DLD1 (cell line): ENCODE measurements around the gene SUPT5H.

Experiments used
- in situ Hi-C: cut with HindIII; loops from 2 replicates; pipeline ENCODE4 v1.10.0; 2017; ENCODE audit warnings: low sequenced_read_pairs

Gene SUPT5H

GRCh38 chr19:39494661-39495060, 49.3 kb downstream of the SUPT5H start:
- in situ Hi-C loops = no loop called here

- in situ Hi-C loops = no loop called here
These were observed 50.7 kb downstream of the SUPT5H start for GRCh38 chr19:39496063-39496462.

GRCh38 chr19:39497701-39497995, 52.3 kb downstream of the SUPT5H start:
- in situ Hi-C loops = no loop called here

- in situ Hi-C loops = no loop called here
These were observed 52.8 kb downstream of the SUPT5H start for GRCh38 chr19:39497996-39498797.

- in situ Hi-C loops = no loop called here
These were observed 53.6 kb downstream of the SUPT5H start, which contains the start of gene DLL3 for GRCh38 chr19:39498798-39499642. Gene DLL3 (plus strand): TSS chr19:39498947. CDS start chr19:39498975, 28 bp downstream.

- in situ Hi-C loops = no loop called here
These were observed 54.5 kb downstream of the SUPT5H start for GRCh38 chr19:39499932-39500331.

GRCh38 chr19:39500543-39500942, 55.2 kb downstream of the SUPT5H start:
- in situ Hi-C loops = no loop called here

- in situ Hi-C loops = no loop called here
These were observed 56.0 kb downstream of the SUPT5H start for GRCh38 chr19:39501340-39501739.

GRCh38 chr19:39502640-39503417, 57.4 kb downstream of the SUPT5H start:
- in situ Hi-C loops = no loop called here

GRCh38 chr19:39506598-39506943, 61.2 kb downstream of the SUPT5H start:
- in situ Hi-C loops = no loop called here

GRCh38 chr19:39506944-39507714, 61.7 kb downstream of the SUPT5H start:
- in situ Hi-C loops = no loop called here

GRCh38 chr19:39507715-39508364, 62.5 kb downstream of the SUPT5H start:
- in situ Hi-C loops = no loop called here

GRCh38 chr19:39508629-39509028, 63.2 kb downstream of the SUPT5H start:
- in situ Hi-C loops = no loop called here

GRCh38 chr19:39509233-39509632, 63.9 kb downstream of the SUPT5H start:
- in situ Hi-C loops = no loop called here

- in situ Hi-C loops = no loop called here
These were observed 67.6 kb downstream of the SUPT5H start for GRCh38 chr19:39512988-39513387.

GRCh38 chr19:39514840-39515550, 69.6 kb downstream of the SUPT5H start, which contains the start of gene SELENOV:
Gene SELENOV (plus strand): TSS chr19:39515139. CDS start chr19:39515213, 74 bp downstream.
- in situ Hi-C loops = no loop called here

GRCh38 chr19:39515551-39516191, 70.3 kb downstream of the SUPT5H start:
- in situ Hi-C loops = no loop called here

- in situ Hi-C loops = no loop called here
These were observed 70.9 kb downstream of the SUPT5H start for GRCh38 chr19:39516270-39516669.

GRCh38 chr19:39517432-39517831, 72.0 kb downstream of the SUPT5H start:
- in situ Hi-C loops = no loop called here
